ENCODE results near the gene PAX7. TPM values are rescaled to one million over a fixed set of nuclear protein-coding genes. Genes with fewer than 3 reads are reported as not detected.
"Not testable (repeated sequence)": the region's sequence is repeated elsewhere in the genome, so short reads cannot be mapped to it uniquely, and the experiment has no call there.

Gene PAX7
- total RNA-seq, 2 donors from 2014 or later, result not detected

DNA sequence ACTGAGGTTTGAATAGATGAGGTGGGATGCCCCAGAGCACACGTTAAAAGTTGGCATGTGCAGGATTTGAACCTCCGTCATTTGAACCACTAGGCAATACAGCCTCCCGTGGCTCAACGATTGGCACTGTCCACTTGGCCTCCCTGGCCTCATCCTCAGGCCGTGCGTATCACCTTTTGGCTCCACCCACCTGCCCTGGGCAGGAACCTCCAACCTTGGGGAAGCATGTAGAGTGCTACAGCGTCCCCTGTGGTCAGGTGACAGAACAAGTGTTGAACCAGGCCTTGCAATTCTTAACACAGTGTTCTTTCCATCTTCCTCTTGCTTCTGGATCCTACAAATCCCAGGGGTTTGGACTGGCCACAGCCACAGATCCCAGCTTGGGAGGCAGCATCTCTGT lies 112.6 kb downstream of the PAX7 start:
- Histone ChIP-seq H3K9ac (ENCODE audit: low read depth in 2 of 2, low read length in 2 of 2) (no peak overlapping the region), H3K4me3 (no peak overlapping the region), H3K36me3 (no peaks in the 10 kb centered on the region), H3K9me3 (no peaks in the 10 kb centered on the region), H3K4me1 (no peaks in the 10 kb centered on the region), H3K27me3 (no peaks in the 10 kb centered on the region), H3K27ac (no peak overlapping the region)
- DNase-seq, result no peak
- intact Hi-C loops (cut with DNase I), result no loop called here
- TF ChIP-seq, protein P1, sequence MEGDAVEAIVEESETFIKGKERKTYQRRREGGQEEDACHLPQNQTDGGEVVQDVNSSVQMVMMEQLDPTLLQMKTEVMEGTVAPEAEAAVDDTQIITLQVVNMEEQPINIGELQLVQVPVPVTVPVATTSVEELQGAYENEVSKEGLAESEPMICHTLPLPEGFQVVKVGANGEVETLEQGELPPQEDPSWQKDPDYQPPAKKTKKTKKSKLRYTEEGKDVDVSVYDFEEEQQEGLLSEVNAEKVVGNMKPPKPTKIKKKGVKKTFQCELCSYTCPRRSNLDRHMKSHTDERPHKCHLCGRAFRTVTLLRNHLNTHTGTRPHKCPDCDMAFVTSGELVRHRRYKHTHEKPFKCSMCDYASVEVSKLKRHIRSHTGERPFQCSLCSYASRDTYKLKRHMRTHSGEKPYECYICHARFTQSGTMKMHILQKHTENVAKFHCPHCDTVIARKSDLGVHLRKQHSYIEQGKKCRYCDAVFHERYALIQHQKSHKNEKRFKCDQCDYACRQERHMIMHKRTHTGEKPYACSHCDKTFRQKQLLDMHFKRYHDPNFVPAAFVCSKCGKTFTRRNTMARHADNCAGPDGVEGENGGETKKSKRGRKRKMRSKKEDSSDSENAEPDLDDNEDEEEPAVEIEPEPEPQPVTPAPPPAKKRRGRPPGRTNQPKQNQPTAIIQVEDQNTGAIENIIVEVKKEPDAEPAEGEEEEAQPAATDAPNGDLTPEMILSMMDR (IDR thresholded peaks at IDR 0.05), result no peak

DNA sequence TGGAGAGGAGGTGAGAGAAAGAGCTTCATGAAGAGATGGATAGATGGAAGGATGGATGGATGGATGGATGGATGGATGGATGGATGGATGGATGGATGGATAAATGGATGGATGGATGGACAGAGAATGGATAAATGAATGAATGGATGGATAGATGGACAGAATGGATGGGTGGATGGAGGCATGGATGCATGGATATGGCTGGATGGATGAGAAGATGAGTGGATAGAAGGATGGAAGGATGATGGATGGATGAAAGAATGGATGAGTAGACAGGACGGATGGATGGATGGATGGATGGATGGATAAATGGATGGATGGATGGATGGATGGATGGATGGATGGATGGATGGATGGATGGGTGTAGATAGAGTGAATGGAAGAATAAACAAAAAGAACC lies 113.7 kb downstream of the PAX7 start:
- DNase-seq; H3K4me1 ChIP-seq; H3K27me3 ChIP-seq; intact Hi-C loops (cut with DNase I); H3K27ac ChIP-seq; H3K9ac ChIP-seq (ENCODE audit: low read depth in 2 of 2, low read length in 2 of 2); H3K36me3 ChIP-seq; H3K9me3 ChIP-seq; H3K4me3 ChIP-seq: not testable (repeated sequence)

DNA sequence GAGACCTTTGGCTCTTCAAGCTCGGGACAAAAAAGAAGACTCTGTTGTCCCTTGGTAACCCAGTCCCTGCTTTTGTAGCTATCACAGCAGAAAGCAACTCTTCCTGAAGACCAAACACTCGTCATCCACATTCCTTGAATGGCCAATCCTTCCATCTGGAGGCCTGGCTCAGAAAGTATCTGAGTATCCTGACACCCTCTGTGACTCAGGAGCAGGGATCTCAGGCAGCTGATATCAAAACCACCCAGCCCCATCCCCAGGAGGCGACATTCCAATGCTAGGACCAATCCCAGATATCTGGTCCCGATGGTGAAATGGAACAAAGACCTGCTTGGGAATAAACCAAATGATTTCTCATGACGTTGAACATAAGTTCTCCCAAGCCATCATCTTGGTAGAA lies 116.3 kb downstream of the PAX7 start:
- TF ChIP-seq, protein P1 (IDR thresholded peaks at IDR 0.05), result no peak
- Histone ChIP-seq H3K9me3 (no peaks in the 10 kb centered on the region), H3K27me3 (no peaks in the 10 kb centered on the region)

DNA sequence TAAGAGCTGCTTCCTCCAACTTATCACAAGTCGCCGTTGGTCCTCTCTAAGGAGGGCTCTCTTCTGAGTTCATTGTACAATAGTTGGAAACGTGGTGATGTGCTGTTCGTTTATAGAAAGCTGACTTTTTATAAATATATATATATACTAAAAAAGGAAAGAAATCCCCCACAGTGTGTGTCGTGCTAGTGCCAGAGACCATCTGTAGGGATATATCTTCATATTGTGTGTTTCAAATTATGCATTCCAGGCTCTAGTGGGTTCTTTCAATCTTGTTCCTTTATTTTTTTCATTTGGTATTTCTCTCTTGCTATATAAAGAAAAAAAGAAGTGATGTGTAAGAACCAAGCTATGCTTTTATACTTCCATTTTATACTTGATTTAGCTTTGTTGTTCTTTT lies 117.0 kb downstream of the PAX7 start:
- H3K27ac ChIP-seq, result no peak overlapping the region
- DNase-seq, result no peak
- H3K4me1 ChIP-seq, result no peaks in the 10 kb centered on the region
- no peaks in the 10 kb centered on the region for H3K27me3 ChIP-seq
- no peak overlapping the region for H3K9ac ChIP-seq (ENCODE audit: low read depth in 2 of 2, low read length in 2 of 2)
- H3K4me3 ChIP-seq, result no peak overlapping the region
- TF ChIP-seq, protein P1 (IDR thresholded peaks at IDR 0.05), result no peak
- H3K9me3 ChIP-seq, result no peaks in the 10 kb centered on the region
- intact Hi-C loops (cut with DNase I), result no loop called here
- H3K36me3 ChIP-seq, result no peaks in the 10 kb centered on the region

More for the DNA sequence above, 116.3 kb downstream of the PAX7 start:
- Histone ChIP-seq H3K27ac (no peak overlapping the region), H3K9ac (ENCODE audit: low read depth in 2 of 2, low read length in 2 of 2) (no peak overlapping the region), H3K4me3 (no peak overlapping the region), H3K4me1 (no peaks in the 10 kb centered on the region), H3K36me3 (no peaks in the 10 kb centered on the region)
- intact Hi-C loops (cut with DNase I), result no loop called here
- no peak for DNase-seq

DNA sequence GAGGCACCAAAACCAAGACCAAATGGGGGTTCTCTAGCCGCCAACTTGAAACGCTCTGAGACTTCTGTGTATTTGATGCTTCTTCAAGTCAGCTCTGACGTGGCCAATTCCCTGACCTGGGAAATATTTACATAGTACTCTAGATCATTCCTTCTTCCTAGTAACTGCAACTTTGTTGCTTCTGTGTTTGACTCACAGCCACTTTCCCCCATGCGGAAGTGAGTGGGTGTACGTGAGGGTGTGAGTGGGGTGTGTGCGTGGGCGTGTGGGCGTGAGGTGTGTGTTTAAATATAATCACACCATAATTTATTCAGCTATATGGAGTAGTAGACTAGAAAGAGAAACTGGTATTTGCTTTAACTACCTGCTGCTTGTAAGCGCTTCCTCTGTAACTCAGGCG lies 117.8 kb downstream of the PAX7 start:
- intact Hi-C loops (cut with DNase I), result no loop called here
- no peaks in the 10 kb centered on the region for H3K27me3 ChIP-seq
- TF ChIP-seq, protein P1 (IDR thresholded peaks at IDR 0.05), result no peak
- no peak overlapping the region for H3K9ac ChIP-seq (ENCODE audit: low read depth in 2 of 2, low read length in 2 of 2)
- no peak overlapping the region for H3K4me3 ChIP-seq
- peak; percentile 21 for DNase-seq
- H3K9me3 ChIP-seq, result no peaks in the 10 kb centered on the region
- no peak overlapping the region for H3K27ac ChIP-seq
- no peaks in the 10 kb centered on the region for H3K4me1 ChIP-seq
- H3K36me3 ChIP-seq, result no peaks in the 10 kb centered on the region

DNA sequence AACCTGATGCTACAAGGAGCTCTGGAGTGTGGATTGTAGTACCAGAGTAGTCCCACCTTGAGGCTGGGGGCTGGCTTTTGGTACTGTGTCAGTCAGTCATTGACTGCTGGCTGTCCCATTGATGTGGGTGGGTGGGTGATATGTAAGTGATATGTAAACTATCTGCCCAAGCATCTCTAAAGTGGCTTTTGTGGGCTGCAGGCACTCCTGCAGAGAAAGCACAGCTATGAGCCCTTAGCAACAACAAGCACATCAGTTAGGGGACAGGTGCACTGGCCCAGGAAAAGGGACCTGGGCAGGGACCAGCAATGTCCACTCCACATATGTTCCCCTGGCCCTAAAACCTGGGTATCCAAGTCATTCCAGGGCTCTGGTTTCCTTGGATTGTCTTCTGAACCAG lies 118.9 kb downstream of the PAX7 start:
- no peak overlapping the region for H3K9ac ChIP-seq (ENCODE audit: low read depth in 2 of 2, low read length in 2 of 2)
- DNase-seq, result no peak
- TF ChIP-seq, protein P1 (IDR thresholded peaks at IDR 0.05), result no peak
- H3K4me1 ChIP-seq, result no peaks in the 10 kb centered on the region
- no peaks in the 10 kb centered on the region for H3K27me3 ChIP-seq
- intact Hi-C loops (cut with DNase I), result no loop called here
- H3K4me3 ChIP-seq, result no peak overlapping the region
- H3K9me3 ChIP-seq, result no peaks in the 10 kb centered on the region
- H3K36me3 ChIP-seq, result no peaks in the 10 kb centered on the region
- no peak overlapping the region for H3K27ac ChIP-seq

Data from colonic mucosa (tissue), 4 donors.